ENCODE data around the gene PNPLA7. TPM values are rescaled to one million over a fixed set of nuclear protein-coding genes. Genes with fewer than 3 reads are reported as not detected.
"Not testable (repeated sequence)": the region's sequence is repeated elsewhere in the genome, so short reads cannot be mapped to it uniquely, and the experiment has no call there.

PNPLA7 gene
- polyA plus RNA-seq, 2 donors, result 2.3 to 3.9 TPM

DNA sequence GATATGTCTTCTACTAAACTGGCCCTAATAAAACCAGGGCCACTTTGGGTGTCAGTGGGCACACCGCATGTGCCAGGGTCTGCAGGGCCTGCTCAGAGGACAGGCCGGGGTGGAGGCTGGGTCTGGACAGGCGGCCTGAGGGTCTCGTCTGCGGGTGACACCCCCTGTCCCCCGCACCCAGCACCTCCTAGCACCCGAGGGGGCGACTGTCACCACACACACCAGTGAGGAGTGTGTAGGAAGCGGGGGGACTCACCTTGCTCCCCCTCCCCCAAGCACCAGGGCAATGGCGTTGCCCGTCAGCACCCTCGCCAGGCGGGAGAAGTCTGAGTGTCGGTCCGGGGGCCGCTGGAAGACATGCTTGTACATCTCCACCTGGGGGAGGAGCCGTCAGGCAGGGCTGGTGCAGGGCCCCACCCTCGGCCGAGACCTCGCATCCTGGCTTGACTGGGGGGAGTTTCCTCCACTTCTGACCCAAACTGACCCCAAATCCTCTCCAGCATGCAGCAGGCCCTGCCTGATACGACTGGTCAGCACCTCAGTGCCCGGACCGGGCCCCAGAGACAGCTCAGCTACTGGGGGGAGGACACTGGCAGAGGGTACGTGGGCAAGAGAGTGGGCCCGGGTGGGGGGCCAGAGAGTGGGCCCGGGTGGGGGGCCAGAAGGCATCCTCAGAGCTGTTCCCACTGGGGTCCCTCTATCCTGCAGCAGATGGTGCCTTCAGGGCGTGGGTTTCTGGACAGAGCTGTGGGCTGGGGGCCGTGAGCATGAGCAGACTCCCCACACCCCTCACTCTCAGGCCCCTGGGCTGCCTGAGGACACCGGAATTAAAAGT is 72.2 kb downstream of the PNPLA7 start:
- Histone ChIP-seq H3K4me3 (ENCODE audit: low read depth in 1 of 2, low read length in 2 of 2) (no peak overlapping the region), H3K36me3 (ENCODE audit: control insufficient read depth in 2 of 2, insufficient read depth in 2 of 2, low read length in 1 of 2) (no peaks in the 10 kb centered on the region), H3K27me3 (ENCODE audit: control insufficient read depth in 1 of 2, insufficient read depth in 2 of 2, low read length in 2 of 2) (no peaks in the 10 kb centered on the region), H3K9me3 (ENCODE audit: control insufficient read depth in 2 of 2, insufficient read depth in 1 of 2, low read depth in 1 of 2, low read length in 1 of 2) (peaks cover 0 to 2% of the 10 kb centered on the region in 2 donors), H3K27ac (ENCODE audit: low read depth in 2 of 2, low read length in 1 of 2) (no peak overlapping the region), H3K4me1 (ENCODE audit: control insufficient read depth in 2 of 2, insufficient read depth in 2 of 2, low read length in 1 of 2) (no peaks in the 10 kb centered on the region)
- WGBS, 2 donors, result 89 to 91% methylated on average over 28 to 29 of the region's 29 CpGs

DNA sequence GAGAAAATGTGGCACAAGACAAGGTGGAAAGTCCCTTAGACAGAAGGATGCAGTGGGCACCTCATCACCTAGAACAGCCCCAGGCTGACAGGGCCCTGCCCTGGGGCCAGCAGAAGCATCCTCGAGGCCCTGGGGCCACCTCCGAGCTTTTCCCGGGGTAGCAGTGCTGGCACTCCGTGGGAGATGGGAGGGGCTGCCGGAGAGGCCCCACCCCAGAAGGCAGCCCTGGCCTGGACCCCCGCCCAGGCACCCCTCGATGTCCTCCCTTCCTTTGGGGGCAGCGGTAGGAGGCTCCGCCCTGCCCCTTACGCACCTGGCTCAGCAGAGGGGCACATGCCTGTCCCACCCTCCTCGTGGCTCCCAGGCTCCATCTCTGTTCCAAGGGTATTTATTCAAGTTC is 73.3 kb downstream of the PNPLA7 start:
- no peaks in the 10 kb centered on the region for H3K27me3 ChIP-seq (ENCODE audit: control insufficient read depth in 1 of 2, insufficient read depth in 2 of 2, low read length in 2 of 2)
- no peaks in the 10 kb centered on the region for H3K4me1 ChIP-seq (ENCODE audit: control insufficient read depth in 2 of 2, insufficient read depth in 2 of 2, low read length in 1 of 2)
- 91 to 92% methylated on average over 10 to 11 of the region's 11 CpGs for WGBS, 2 donors
- H3K36me3 ChIP-seq (ENCODE audit: control insufficient read depth in 2 of 2, insufficient read depth in 2 of 2, low read length in 1 of 2), result no peaks in the 10 kb centered on the region
- H3K4me3 ChIP-seq (ENCODE audit: low read depth in 1 of 2, low read length in 2 of 2), result no peak overlapping the region
- H3K27ac ChIP-seq (ENCODE audit: low read depth in 2 of 2, low read length in 1 of 2), result no peak overlapping the region
- H3K9me3 ChIP-seq (ENCODE audit: control insufficient read depth in 2 of 2, insufficient read depth in 1 of 2, low read depth in 1 of 2, low read length in 1 of 2), result peaks cover 0 to 4% of the 10 kb centered on the region in 2 donors

DNA sequence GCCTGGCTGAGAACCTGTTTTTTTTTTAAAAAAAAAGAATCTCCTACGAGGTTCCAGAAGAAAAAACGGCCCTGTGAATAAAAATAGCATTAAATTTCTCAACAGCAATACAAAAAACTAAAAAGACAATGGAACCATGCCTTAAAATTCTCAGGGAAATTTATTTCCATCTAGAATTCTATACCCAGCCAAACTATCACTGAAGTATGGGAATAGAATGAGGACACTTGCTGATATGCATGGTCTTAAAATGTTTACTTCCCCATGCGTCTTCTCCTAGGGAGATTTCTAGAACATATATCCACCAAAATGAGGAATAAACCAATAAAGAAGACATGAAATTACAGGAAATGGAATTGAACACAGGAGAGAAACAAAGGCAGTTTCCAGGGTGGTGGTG is 74.5 kb downstream of the PNPLA7 start:
- H3K36me3 ChIP-seq (ENCODE audit: control insufficient read depth in 2 of 2, insufficient read depth in 2 of 2, low read length in 1 of 2), result no peaks in the 10 kb centered on the region
- H3K27me3 ChIP-seq (ENCODE audit: control insufficient read depth in 1 of 2, insufficient read depth in 2 of 2, low read length in 2 of 2), result no peaks in the 10 kb centered on the region
- H3K27ac ChIP-seq (ENCODE audit: low read depth in 2 of 2, low read length in 1 of 2), result no peak overlapping the region
- H3K4me3 ChIP-seq (ENCODE audit: low read depth in 1 of 2, low read length in 2 of 2), result no peak overlapping the region
- WGBS, 2 donors, result 83 to 84% methylated on average over 3 of the region's 3 CpGs
- H3K4me1 ChIP-seq (ENCODE audit: control insufficient read depth in 2 of 2, insufficient read depth in 2 of 2, low read length in 1 of 2), result no peaks in the 10 kb centered on the region
- peaks cover 0 to 4% of the 10 kb centered on the region in 2 donors for H3K9me3 ChIP-seq (ENCODE audit: control insufficient read depth in 2 of 2, insufficient read depth in 1 of 2, low read depth in 1 of 2, low read length in 1 of 2)

DNA sequence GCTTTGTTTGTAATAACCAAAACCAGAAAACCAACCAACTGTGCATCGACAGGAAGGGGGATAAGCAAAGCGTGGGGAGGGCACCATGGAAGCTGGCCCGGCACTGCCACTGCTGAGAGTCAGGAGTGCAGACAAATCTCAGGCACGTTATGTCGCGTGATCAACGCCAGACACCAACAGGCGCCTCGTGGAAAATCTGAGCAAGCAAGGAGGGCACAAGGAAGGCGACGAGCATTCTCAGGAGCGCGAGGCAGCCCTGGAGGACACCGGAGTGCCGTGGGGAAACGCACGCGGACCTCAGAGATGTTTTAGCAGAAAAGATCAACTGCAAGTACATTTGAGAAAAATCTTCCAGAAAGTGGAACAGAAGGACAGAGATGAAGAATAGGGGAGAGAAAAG is 75.9 kb downstream of the PNPLA7 start:
- 94% methylated on average over 18 of the region's 18 CpGs for WGBS, 2 donors
- no peaks in the 10 kb centered on the region for H3K27me3 ChIP-seq (ENCODE audit: control insufficient read depth in 1 of 2, insufficient read depth in 2 of 2, low read length in 2 of 2)
- H3K36me3 ChIP-seq (ENCODE audit: control insufficient read depth in 2 of 2, insufficient read depth in 2 of 2, low read length in 1 of 2), result no peaks in the 10 kb centered on the region
- no peak overlapping the region for H3K27ac ChIP-seq (ENCODE audit: low read depth in 2 of 2, low read length in 1 of 2)
- H3K4me1 ChIP-seq (ENCODE audit: control insufficient read depth in 2 of 2, insufficient read depth in 2 of 2, low read length in 1 of 2), result no peaks in the 10 kb centered on the region
- no peak overlapping the region for H3K4me3 ChIP-seq (ENCODE audit: low read depth in 1 of 2, low read length in 2 of 2)
- H3K9me3 ChIP-seq (ENCODE audit: control insufficient read depth in 2 of 2, insufficient read depth in 1 of 2, low read depth in 1 of 2, low read length in 1 of 2), result peaks cover 0 to 4% of the 10 kb centered on the region in 2 donors

GRCh38 chr9:137470785-137471184 is 79.4 kb downstream of the PNPLA7 start:
- Histone ChIP-seq H3K9me3 (ENCODE audit: control insufficient read depth in 2 of 2, insufficient read depth in 1 of 2, low read depth in 1 of 2, low read length in 1 of 2) (peaks cover 0 to 2% of the 10 kb centered on the region in 2 donors), H3K27me3 (ENCODE audit: control insufficient read depth in 1 of 2, insufficient read depth in 2 of 2, low read length in 2 of 2) (no peaks in the 10 kb centered on the region), H3K36me3 (ENCODE audit: control insufficient read depth in 2 of 2, insufficient read depth in 2 of 2, low read length in 1 of 2) (no peaks in the 10 kb centered on the region), H3K4me1 (ENCODE audit: control insufficient read depth in 2 of 2, insufficient read depth in 2 of 2, low read length in 1 of 2) (no peaks in the 10 kb centered on the region), H3K4me3 (ENCODE audit: low read depth in 1 of 2, low read length in 2 of 2) (no peak overlapping the region), H3K27ac (ENCODE audit: low read depth in 2 of 2, low read length in 1 of 2) (no peak overlapping the region)
- 70 to 75% methylated on average over 7 of the region's 7 CpGs for WGBS, 2 donors

GRCh38 chr9:137467896-137468295 is 82.3 kb downstream of the PNPLA7 start:
- Histone ChIP-seq H3K4me3 (ENCODE audit: low read depth in 1 of 2, low read length in 2 of 2) (no peak overlapping the region), H3K9me3 (ENCODE audit: control insufficient read depth in 2 of 2, insufficient read depth in 1 of 2, low read depth in 1 of 2, low read length in 1 of 2) (peaks cover 0 to 1% of the 10 kb centered on the region in 2 donors), H3K27me3 (ENCODE audit: control insufficient read depth in 1 of 2, insufficient read depth in 2 of 2, low read length in 2 of 2) (no peaks in the 10 kb centered on the region), H3K27ac (ENCODE audit: low read depth in 2 of 2, low read length in 1 of 2) (no peak overlapping the region), H3K36me3 (ENCODE audit: control insufficient read depth in 2 of 2, insufficient read depth in 2 of 2, low read length in 1 of 2) (no peaks in the 10 kb centered on the region), H3K4me1 (ENCODE audit: control insufficient read depth in 2 of 2, insufficient read depth in 2 of 2, low read length in 1 of 2) (no peaks in the 10 kb centered on the region)
- 96 to 100% methylated on average over 7 of the region's 7 CpGs for WGBS, 2 donors

DNA sequence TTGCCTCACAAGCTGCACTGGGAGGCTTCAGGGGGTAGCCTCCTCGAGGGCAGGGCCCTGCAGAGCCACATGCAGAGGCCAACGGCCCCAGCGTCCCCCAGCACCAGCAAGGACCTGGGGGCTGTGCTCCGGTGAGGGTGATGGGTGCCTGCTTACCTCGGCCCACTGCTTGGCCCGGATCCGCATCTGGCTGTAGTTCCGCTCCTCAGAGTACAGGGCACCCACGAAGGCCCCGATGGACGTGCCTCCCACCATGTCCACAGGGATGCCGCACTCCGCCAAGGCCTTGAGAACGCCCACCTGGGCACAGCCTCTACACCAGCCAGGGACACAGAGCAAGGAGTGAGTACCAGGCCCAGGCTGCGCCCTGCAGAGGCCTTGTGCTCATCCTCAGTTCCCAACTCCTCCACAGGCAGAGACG is 83.0 kb downstream of the PNPLA7 start:
- H3K4me1 ChIP-seq (ENCODE audit: control insufficient read depth in 2 of 2, insufficient read depth in 2 of 2, low read length in 1 of 2), result no peaks in the 10 kb centered on the region
- H3K4me3 ChIP-seq (ENCODE audit: low read depth in 1 of 2, low read length in 2 of 2), result no peak overlapping the region
- no peaks in the 10 kb centered on the region for H3K27me3 ChIP-seq (ENCODE audit: control insufficient read depth in 1 of 2, insufficient read depth in 2 of 2, low read length in 2 of 2)
- no peaks in the 10 kb centered on the region for H3K36me3 ChIP-seq (ENCODE audit: control insufficient read depth in 2 of 2, insufficient read depth in 2 of 2, low read length in 1 of 2)
- 90 to 94% methylated on average over 16 of the region's 16 CpGs for WGBS, 2 donors
- no peaks in the 10 kb centered on the region for H3K9me3 ChIP-seq (ENCODE audit: control insufficient read depth in 2 of 2, insufficient read depth in 1 of 2, low read depth in 1 of 2, low read length in 1 of 2)
- H3K27ac ChIP-seq (ENCODE audit: low read depth in 2 of 2, low read length in 1 of 2), result no peak overlapping the region

DNA sequence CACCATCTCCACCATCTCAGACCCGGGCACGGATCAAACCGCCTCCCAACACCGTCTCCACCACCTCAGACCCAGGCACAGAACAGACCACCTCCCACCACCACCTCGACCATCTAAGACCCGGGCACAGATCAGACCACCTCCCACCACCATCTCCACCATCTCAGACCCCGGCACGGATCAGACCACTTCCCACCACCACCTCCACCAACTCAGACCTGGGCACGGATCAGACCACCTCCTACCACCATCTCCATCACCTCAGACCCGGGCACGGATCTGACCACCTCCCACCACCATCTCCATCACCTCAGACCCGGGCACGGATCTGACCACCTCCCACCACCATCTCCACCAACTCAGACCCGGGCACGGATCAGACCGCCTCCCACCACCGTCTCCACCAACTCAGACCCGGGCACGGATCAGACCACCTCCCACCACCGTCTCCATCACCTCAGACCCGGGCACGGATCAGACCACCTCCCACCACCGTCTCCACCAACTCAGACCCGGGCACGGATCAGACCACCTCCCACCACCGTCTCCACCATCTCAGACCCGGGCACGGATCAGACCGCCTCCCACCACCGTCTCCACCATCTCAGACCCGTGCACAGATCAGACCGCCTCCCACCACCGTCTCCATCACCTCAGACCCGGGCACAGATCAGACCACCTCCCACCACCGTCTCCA is 83.7 kb downstream of the PNPLA7 start:
- 92 to 93% methylated on average over 35 of the region's 35 CpGs for WGBS, 2 donors
- not testable (repeated sequence) for H3K4me3 ChIP-seq (ENCODE audit: low read depth in 1 of 2, low read length in 2 of 2); H3K36me3 ChIP-seq (ENCODE audit: control insufficient read depth in 2 of 2, insufficient read depth in 2 of 2, low read length in 1 of 2); H3K27me3 ChIP-seq (ENCODE audit: control insufficient read depth in 1 of 2, insufficient read depth in 2 of 2, low read length in 2 of 2); H3K27ac ChIP-seq (ENCODE audit: low read depth in 2 of 2, low read length in 1 of 2); H3K4me1 ChIP-seq (ENCODE audit: control insufficient read depth in 2 of 2, insufficient read depth in 2 of 2, low read length in 1 of 2); H3K9me3 ChIP-seq (ENCODE audit: control insufficient read depth in 2 of 2, insufficient read depth in 1 of 2, low read depth in 1 of 2, low read length in 1 of 2)

- Histone ChIP-seq H3K27me3 (ENCODE audit: control insufficient read depth in 1 of 2, insufficient read depth in 2 of 2, low read length in 2 of 2) (no peaks in the 10 kb centered on the region), H3K27ac (ENCODE audit: low read depth in 2 of 2, low read length in 1 of 2) (no peak overlapping the region), H3K36me3 (ENCODE audit: control insufficient read depth in 2 of 2, insufficient read depth in 2 of 2, low read length in 1 of 2) (peaks cover 0 to 3% of the 10 kb centered on the region in 2 donors), H3K9me3 (ENCODE audit: control insufficient read depth in 2 of 2, insufficient read depth in 1 of 2, low read depth in 1 of 2, low read length in 1 of 2) (no peaks in the 10 kb centered on the region), H3K4me1 (ENCODE audit: control insufficient read depth in 2 of 2, insufficient read depth in 2 of 2, low read length in 1 of 2) (no peaks in the 10 kb centered on the region), H3K4me3 (ENCODE audit: low read depth in 1 of 2, low read length in 2 of 2) (no peak overlapping the region)
- 87 to 90% methylated on average over 23 of the region's 23 CpGs for WGBS, 2 donors
Observed at GRCh38 chr9:137465720-137466388, 84.3 kb downstream of the PNPLA7 start.
